KOPT-K1 (cell line): Measurements from ENCODE around the gene FUT1.
A peak's percentile ranks its signal among the peaks of the same experiment; 100 is the strongest.

ENCODE experiments used
- H3K27ac ChIP-seq: fragments of 200-600 bp; sonication (generic); 2 replicates; pipeline ENCODE4 v1.5.1; 2016; ENCODE audit warnings: antibody characterized with exemption, mild to moderate bottlenecking, low read depth, low read length; ENCODE audit not compliant: poor library complexity, severe bottlenecking
- H3K36me3 ChIP-seq: fragments of 200-600 bp; sonication (generic); 2 replicates; pipeline ENCODE4 v1.5.1; 2017; ENCODE audit warnings: antibody characterized with exemption, mild to moderate bottlenecking, low read length, moderate library complexity; ENCODE audit not compliant: insufficient read depth
- H3K9me3 ChIP-seq: fragments of 200-600 bp; sonication (generic); 2 replicates; pipeline ENCODE4 v1.5.1; 2017; ENCODE audit warnings: antibody characterized with exemption, low read length, mild to moderate bottlenecking; ENCODE audit not compliant: insufficient read depth, poor library complexity, severe bottlenecking

Gene FUT1

DNA sequence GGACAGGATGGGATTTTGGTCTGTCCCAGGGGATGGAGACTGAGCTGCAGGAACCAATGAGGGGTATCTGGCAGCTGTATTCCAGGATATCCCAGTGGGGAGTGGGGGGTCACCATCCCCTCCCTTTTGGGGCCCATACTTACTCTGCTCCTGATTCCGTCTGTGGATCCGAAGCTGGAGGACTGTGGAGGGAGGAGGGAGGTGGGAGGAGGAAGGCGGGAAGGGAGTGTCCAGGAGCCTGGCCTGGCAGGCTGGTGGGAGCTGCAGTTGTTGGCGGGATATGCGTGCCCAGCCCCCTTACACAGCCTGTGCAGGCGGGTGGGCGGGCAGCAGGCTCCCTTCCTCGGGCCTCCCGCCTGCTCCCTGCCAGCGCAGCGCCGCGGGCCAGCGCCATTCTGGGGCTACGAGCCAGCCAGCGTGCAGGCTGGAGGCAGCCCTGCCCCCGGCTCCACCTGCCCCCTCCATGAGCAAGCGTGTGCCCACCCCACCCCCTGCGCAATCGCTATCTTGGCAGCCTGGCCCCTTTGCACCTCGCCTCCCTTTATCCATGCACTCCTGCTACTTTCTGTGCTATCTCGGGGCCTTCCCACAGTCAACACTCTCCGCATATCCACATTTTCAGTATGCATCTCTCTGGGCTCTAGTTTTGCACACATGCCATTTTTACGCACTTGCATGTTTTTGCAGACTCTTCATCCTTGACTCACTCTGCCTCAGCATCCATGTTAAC lies 35.7 kb downstream of the FUT1 start:
- Histone ChIP-seq H3K9me3 (no peaks in the 10 kb centered on the region), H3K36me3 (no peaks in the 10 kb centered on the region), H3K27ac (no peak overlapping the region)

GRCh38 chr19:48715681-48716171 lies 36.7 kb downstream of the FUT1 start:
- peak overlapping the region; percentile 84 for H3K27ac ChIP-seq

GRCh38 chr19:48714759-48715675 lies 37.4 kb downstream of the FUT1 start:
- peaks cover 4% of the 10 kb centered on the region for H3K9me3 ChIP-seq
- no peaks in the 10 kb centered on the region for H3K36me3 ChIP-seq
- H3K27ac ChIP-seq, result peak overlapping the region; percentile 84

More at GRCh38 chr19:48715681-48716171, 36.7 kb downstream of the FUT1 start:
- H3K9me3 ChIP-seq, result peaks cover 4% of the 10 kb centered on the region
- no peaks in the 10 kb centered on the region for H3K36me3 ChIP-seq

DNA sequence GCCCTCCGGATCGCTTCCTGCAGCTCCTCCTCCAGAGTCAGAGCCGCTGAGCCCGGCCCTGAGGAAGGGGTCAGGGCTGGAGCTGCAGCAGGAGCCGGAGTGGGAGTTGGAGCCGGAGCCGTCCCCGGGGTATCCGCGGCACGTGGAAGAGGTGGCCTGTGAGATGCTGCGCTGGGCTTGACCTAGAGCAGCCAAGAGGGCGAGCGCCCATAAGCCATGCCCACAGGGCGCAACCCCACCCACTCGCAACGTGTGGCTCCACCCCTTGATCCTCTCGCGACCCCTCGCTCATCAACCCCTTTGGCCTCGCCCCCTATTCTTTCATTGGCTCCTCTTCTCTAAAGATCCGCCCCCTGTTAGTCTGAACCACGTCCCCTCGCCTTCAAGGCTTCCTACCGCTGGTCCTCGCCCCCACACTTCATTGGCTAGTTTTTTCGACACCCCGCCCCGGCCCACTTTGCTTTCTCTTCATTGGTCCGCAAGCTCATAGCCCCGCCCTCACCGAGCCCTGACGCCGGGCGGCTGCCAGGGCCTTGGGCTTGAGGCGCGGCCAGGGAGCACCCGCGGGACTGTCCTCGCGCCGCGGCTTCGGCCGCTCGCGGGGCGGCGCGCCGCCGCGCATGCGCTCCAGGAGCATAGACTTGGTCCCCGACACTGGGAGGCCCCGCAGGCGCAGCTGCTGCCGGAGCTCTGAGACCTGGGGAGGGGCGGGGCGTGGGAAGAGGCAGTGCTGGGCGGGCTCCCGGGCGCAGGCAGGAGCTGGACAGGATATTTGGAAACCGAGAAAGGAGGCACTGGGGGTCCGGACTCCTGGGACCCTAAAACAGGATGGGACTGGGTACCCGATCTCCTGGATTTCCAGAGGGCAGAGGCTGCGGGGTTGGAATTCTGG lies 38.3 kb downstream of the FUT1 start:
- no peaks in the 10 kb centered on the region for H3K36me3 ChIP-seq
- H3K9me3 ChIP-seq, result peaks cover 4% of the 10 kb centered on the region
- peak overlapping the region; percentile 84 for H3K27ac ChIP-seq

DNA sequence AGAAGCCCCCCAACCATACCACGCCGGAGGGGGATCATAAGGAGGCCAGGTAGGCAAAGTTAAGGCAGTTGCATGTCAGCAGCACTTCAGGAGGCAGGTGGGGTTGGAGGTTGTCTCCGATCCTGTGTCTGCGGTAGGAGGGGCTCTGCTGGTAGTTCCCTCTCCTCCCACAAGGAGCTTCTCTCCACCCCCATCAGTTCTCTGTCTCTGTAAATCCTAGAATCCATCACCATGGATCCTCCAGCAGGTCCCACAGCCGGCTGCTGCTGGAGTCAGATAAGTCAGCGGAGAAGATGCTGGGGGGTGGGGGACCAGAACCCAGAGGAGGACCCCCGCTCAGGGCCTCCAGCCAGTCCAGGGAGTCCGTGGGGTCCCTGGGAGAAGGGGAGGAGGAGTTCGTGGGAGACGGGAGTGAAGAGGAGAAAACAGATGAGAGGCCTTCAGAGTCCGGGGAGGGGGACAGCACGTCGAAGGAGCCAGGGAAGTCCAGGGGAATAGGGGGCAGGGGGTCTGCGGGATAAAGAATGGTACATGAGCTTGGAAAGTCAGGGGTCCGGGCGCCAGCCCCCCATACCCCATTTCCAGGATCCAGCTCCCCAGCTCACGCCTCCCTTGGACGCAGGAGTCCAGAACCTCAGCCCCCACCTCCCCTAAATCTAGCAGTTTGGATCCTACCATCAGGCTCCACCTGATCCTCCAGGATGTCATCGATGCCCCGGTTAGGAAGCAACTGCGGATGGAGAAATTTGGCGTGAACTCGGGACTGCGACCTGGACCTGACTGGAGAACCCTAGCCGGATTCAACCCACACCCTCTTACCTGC lies 39.2 kb downstream of the FUT1 start:
- peak overlapping the region; percentile 57 for H3K27ac ChIP-seq

GRCh38 chr19:48711106-48711662 lies 41.3 kb downstream of the FUT1 start:
- H3K9me3 ChIP-seq, result peaks cover 4% of the 10 kb centered on the region
- no peak overlapping the region for H3K27ac ChIP-seq
- H3K36me3 ChIP-seq, result no peaks in the 10 kb centered on the region

More for the DNA sequence above, 39.2 kb downstream of the FUT1 start:
- no peaks in the 10 kb centered on the region for H3K36me3 ChIP-seq
- peaks cover 4% of the 10 kb centered on the region for H3K9me3 ChIP-seq

GRCh38 chr19:48708471-48708870 lies 44.0 kb downstream of the FUT1 start:
- Histone ChIP-seq H3K9me3 (peaks cover 4% of the 10 kb centered on the region), H3K27ac (no peak overlapping the region), H3K36me3 (no peaks in the 10 kb centered on the region)

GRCh38 chr19:48705431-48705830 lies 47.0 kb downstream of the FUT1 start:
- Histone ChIP-seq H3K9me3 (no peaks in the 10 kb centered on the region), H3K27ac (no peak overlapping the region), H3K36me3 (no peaks in the 10 kb centered on the region)

DNA sequence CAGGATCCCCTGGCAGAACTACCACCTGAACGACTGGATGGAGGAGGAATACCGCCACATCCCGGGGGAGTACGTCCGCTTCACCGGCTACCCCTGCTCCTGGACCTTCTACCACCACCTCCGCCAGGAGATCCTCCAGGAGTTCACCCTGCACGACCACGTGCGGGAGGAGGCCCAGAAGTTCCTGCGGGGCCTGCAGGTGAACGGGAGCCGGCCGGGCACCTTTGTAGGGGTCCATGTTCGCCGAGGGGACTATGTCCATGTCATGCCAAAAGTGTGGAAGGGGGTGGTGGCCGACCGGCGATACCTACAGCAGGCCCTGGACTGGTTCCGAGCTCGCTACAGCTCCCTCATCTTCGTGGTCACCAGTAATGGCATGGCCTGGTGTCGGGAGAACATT lies 49.1 kb downstream of the FUT1 start:
- no peaks in the 10 kb centered on the region for H3K9me3 ChIP-seq
- no peak overlapping the region for H3K27ac ChIP-seq
- no peaks in the 10 kb centered on the region for H3K36me3 ChIP-seq

DNA sequence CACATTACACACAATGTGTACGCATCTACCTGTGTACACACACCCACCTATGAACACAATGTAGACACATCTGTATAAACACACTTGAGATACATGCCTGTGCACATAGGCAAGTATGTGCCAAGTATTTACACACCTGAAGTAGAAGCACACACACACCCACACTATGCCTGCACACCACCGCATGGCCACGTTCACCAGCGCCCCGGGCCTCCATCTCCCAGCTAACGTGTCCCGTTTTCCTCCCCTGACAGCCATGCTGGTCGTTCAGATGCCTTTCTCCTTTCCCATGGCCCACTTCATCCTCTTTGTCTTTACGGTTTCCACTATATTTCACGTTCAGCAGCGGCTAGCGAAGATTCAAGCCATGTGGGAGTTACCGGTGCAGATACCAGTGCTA lies 49.7 kb downstream of the FUT1 start:
- Histone ChIP-seq H3K27ac (no peak overlapping the region), H3K36me3 (no peaks in the 10 kb centered on the region), H3K9me3 (no peaks in the 10 kb centered on the region)

- Histone ChIP-seq H3K36me3 (no peaks in the 10 kb centered on the region), H3K9me3 (no peaks in the 10 kb centered on the region), H3K27ac (no peak overlapping the region)
Measured at GRCh38 chr19:48698046-48698445, 54.4 kb downstream of the FUT1 start.
